22Rv1 (cell line): ENCODE results near the gene PTPRJ.

Source experiments
- ZFX ChIP-seq: fragments of 450-650 bp; IDR thresholded peaks from 2 replicates; pipeline ENCODE4 v1.6.1; 2017; ENCODE audit warnings: antibody characterized with exemption, borderline replicate concordance
- TF ChIP-seq, protein P1 (sequence below): fragments of 450-650 bp; IDR thresholded peaks from 2 replicates; pipeline ENCODE4 v1.5.1; 2017; ENCODE audit warnings: mild to moderate bottlenecking

DNA sequence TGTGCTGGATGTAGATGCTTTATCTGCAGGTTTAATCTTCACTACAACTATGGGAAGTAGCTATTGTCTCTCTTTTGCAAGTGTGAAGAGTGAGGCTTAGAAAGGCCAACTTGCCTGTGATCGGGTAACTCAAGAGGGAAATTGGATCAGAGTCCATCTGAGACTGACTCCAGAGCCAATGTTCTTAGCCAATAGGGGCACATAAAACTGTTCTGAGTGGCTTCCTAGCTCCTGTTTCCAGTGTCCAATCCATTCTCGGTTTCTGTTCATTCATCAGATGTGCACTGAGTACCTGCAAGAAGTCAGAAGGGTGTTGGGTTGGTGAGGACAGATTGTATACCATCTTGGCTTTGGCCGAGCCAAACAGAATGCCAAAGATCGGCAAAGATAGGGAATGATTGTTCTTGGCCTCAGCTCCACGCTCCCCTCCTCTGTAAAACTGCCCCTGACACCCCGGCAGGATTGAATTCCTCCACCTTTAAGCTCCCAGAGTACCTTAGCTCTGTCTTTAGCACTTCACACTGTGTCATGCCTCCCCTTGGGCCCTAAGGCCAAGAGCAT lies 100.0 kb downstream of the PTPRJ start:
- TF ChIP-seq, protein P1, sequence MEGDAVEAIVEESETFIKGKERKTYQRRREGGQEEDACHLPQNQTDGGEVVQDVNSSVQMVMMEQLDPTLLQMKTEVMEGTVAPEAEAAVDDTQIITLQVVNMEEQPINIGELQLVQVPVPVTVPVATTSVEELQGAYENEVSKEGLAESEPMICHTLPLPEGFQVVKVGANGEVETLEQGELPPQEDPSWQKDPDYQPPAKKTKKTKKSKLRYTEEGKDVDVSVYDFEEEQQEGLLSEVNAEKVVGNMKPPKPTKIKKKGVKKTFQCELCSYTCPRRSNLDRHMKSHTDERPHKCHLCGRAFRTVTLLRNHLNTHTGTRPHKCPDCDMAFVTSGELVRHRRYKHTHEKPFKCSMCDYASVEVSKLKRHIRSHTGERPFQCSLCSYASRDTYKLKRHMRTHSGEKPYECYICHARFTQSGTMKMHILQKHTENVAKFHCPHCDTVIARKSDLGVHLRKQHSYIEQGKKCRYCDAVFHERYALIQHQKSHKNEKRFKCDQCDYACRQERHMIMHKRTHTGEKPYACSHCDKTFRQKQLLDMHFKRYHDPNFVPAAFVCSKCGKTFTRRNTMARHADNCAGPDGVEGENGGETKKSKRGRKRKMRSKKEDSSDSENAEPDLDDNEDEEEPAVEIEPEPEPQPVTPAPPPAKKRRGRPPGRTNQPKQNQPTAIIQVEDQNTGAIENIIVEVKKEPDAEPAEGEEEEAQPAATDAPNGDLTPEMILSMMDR: no peak
- TF ChIP-seq ZFX: no peak
